Spleen (tissue), 11 donors: ENCODE measurements around the gene TNRC6B. TPM values are rescaled to one million over a fixed set of nuclear protein-coding genes. Genes with fewer than 3 reads are reported as not detected.

Experiments
- DNase-seq: peaks from one replicate; pipeline ENCODE4 v3.0.0-alpha.2; 2020
- H3K27ac ChIP-seq, 8 donors: fragments of 200-600 bp; sonication (generic) in 7 of 8; 1 replicate in 4 of 8; 2 replicates in 4 of 8; pipeline versions ENCODE4 v1.5.0 to v1.8.0; 2016 to 2021; ENCODE audit warnings: inconsistent platforms in 4 of 8, mild to moderate bottlenecking in 4 of 8, moderate library complexity in 1 of 8
- H3K27me3 ChIP-seq, 7 donors: fragments of 200-600 bp; sonication (generic) in 6 of 7; replicated peaks in 1 of 7; 1 replicate in 4 of 7; 2 replicates in 3 of 7; pipeline versions ENCODE4 v1.5.0 to v1.8.0; 2016 to 2021; ENCODE audit warnings: inconsistent platforms in 3 of 7, mild to moderate bottlenecking in 1 of 7
- H3K36me3 ChIP-seq, 6 donors: fragments of 200-600 bp; sonication (generic) in 5 of 6; 1 replicate in 4 of 6; 2 replicates in 2 of 6; pipeline versions ENCODE4 v1.5.0 to v1.8.0; 2016 to 2021; ENCODE audit warnings: inconsistent platforms in 2 of 6
- H3K4me1 ChIP-seq, 6 donors: fragments of 200-600 bp; sonication (generic) in 5 of 6; 1 replicate in 3 of 6; 2 replicates in 3 of 6; pipeline versions ENCODE4 v1.5.0 to v1.8.0; 2016 to 2021; ENCODE audit warnings: inconsistent platforms in 3 of 6
- H3K4me3 ChIP-seq, 8 donors: fragments of 200-600 bp; sonication (generic) in 7 of 8; 1 replicate in 4 of 8; 2 replicates in 4 of 8; pipeline versions ENCODE4 v1.5.0 to v1.8.0; 2016 to 2021; ENCODE audit warnings: inconsistent platforms in 4 of 8, mild to moderate bottlenecking in 4 of 8, moderate library complexity in 2 of 8
- H3K9me3 ChIP-seq, 8 donors: fragments of 200-600 bp; sonication (generic) in 7 of 8; 1 replicate in 4 of 8; 2 replicates in 4 of 8; pipeline versions ENCODE4 v1.5.0 to v1.8.0; 2016 to 2021; ENCODE audit warnings: inconsistent platforms in 4 of 8
- CTCF ChIP-seq, 11 experiments: fragments of 200-600 bp in 7 of 11; fragments of 450-650 bp in 4 of 11; sonication (generic) in 4 of 11; IDR thresholded peaks in 8 of 11; conservative IDR thresholded peaks in 3 of 11; 1 replicate in 7 of 11; 2 replicates in 4 of 11; pipeline versions ENCODE4 v1.4.0 to v1.8.0; 2016 to 2021; ENCODE audit warnings: antibody characterized with exemption in 11 of 11, inconsistent platforms in 4 of 11, mild to moderate bottlenecking in 1 of 11
- POLR2A ChIP-seq, 3 donors: fragments of 450-650 bp; IDR thresholded peaks; one replicate each; pipeline ENCODE4 v1.5.1; 2017; ENCODE audit warnings: antibody characterized with exemption in 3 of 3, mild to moderate bottlenecking in 1 of 3
- POLR2AphosphoS5 ChIP-seq, 3 donors: sonication (generic); formaldehyde crosslinking; IDR thresholded peaks; one replicate each; pipeline ENCODE4 v1.5.1; 2017; ENCODE audit warnings: antibody characterized with exemption in 3 of 3
- WGBS, 5 donors: extraction: QIAGEN DNeasy Blood & Tissue Kit in 3 of 5; methylation state at CpG; one replicate each; pipeline versions ENCODE4 v1.1.5 to v1.1.7; 2013 to 2018; 5-methylcytosine and 5-hydroxymethylcytosine counted together
- intact Hi-C: fragments of 100-400 bp; cut with DNase I; formaldehyde crosslinking; loops from one replicate; pipeline ENCODE4 v1.15.0; 2023; ENCODE audit warnings: low total_unique reads
- polyA plus RNA-seq, 3 donors: library from polyadenylated mRNA; stranded (reverse); fragments of 200-250 nt; gene quantifications; one replicate each; pipeline ENCODE4 v1.2.1, GENCODE V29; 2013
- total RNA-seq, 7 donors: library from RNA; depleted of rRNA in 3 of 7; stranded (reverse); fragments of >200 nt in 3 of 7; fragmentation: NEBNext Ultra II Directional in 4 of 7; extraction: Animal tissue kit (Norgen Biotek cat#: 25700) in 4 of 7; gene quantifications; one replicate each; pipeline versions ENCODE4 v1.1.0 to v1.2.1, GENCODE V29; 2016 to 2021
- donor health status: healthy with polysubstance abuse.
- donor health status: DM: no; HTN: no; CAD: no; lungs with moderate emphysema.
- donor health status: DM: no; HTN: no; CAD: no.
- donor health status: Bipolar disorder and iron deficiency.
- donor health status: healthy.
- donor health status: DM: no; HTN: no; CAD: no.
- donor health status: DM: yes; HTN: yes; CAD: no.

TNRC6B gene
- total and polyA plus RNA-seq, 10 donors = 1.2 to 221 (median 95.3) TPM

GRCh38 chr22:40238425-40239344 is 61.0 kb downstream of the TNRC6B start:
- Histone ChIP-seq H3K27me3 (no peaks in the 10 kb centered on the region), H3K27ac (peak overlapping the region in 4 of 8 donors; percentile 35 to 68 (median 52)), H3K4me1 (peaks cover 11 to 86% (median 78%) of the 10 kb centered on the region in 6 donors), H3K4me3 (peak overlapping the region in 1 of 8 donors; percentile 13), H3K9me3 (no peaks in the 10 kb centered on the region), H3K36me3 (peaks cover 0 to 32% (median 0%) of the 10 kb centered on the region in 6 donors)
- intact Hi-C loops = no loop called here
- DNase-seq = no peak
- 63 to 77% (median 67%) methylated on average over 16 of the region's 16 CpGs for WGBS, 5 donors
- no peak for TF ChIP-seq POLR2AphosphoS5 (IDR thresholded peaks at IDR 0.05)
- no peak for TF ChIP-seq CTCF (IDR thresholded peaks at IDR 0.05 in 8 of 11, conservative IDR thresholded peaks at IDR 0.05 in 3 of 11)
- TF ChIP-seq POLR2A (IDR thresholded peaks at IDR 0.05) = no peak

- WGBS, 5 donors = 63 to 91% (median 80%) methylated on average over 4 of the region's 4 CpGs
- peaks cover 0 to 32% (median 0%) of the 10 kb centered on the region in 6 donors for H3K36me3 ChIP-seq
- H3K9me3 ChIP-seq = no peaks in the 10 kb centered on the region
- DNase-seq = no peak
- H3K27ac ChIP-seq = peak overlapping the region in 5 of 8 donors; percentile 7 to 68 (median 36)
- intact Hi-C loops = no loop called here
- peak overlapping the region in 1 of 8 donors; percentile 13 for H3K4me3 ChIP-seq
- TF ChIP-seq POLR2AphosphoS5 (IDR thresholded peaks at IDR 0.05) (no peak), POLR2A (IDR thresholded peaks at IDR 0.05) (no peak), CTCF (IDR thresholded peaks at IDR 0.05 in 8 of 11, conservative IDR thresholded peaks at IDR 0.05 in 3 of 11) (no peak)
- H3K4me1 ChIP-seq = peaks cover 17 to 92% (median 84%) of the 10 kb centered on the region in 6 donors
- no peaks in the 10 kb centered on the region for H3K27me3 ChIP-seq
Measured at GRCh38 chr22:40239345-40239683, 61.6 kb downstream of the TNRC6B start.

- intact Hi-C loops = no loop called here
- no peaks in the 10 kb centered on the region for H3K9me3 ChIP-seq
- peaks cover 0 to 29% (median 0%) of the 10 kb centered on the region in 6 donors for H3K36me3 ChIP-seq
- 90 to 98% (median 92%) methylated on average over 3 of the region's 3 CpGs for WGBS, 5 donors
- DNase-seq = no peak
- no peaks in the 10 kb centered on the region for H3K27me3 ChIP-seq
- H3K4me3 ChIP-seq = no peak overlapping the region
- no peak for TF ChIP-seq CTCF (IDR thresholded peaks at IDR 0.05 in 8 of 11, conservative IDR thresholded peaks at IDR 0.05 in 3 of 11)
- TF ChIP-seq POLR2AphosphoS5 (IDR thresholded peaks at IDR 0.05) = no peak
- no peak for TF ChIP-seq POLR2A (IDR thresholded peaks at IDR 0.05)
- peak overlapping the region in 5 of 8 donors; percentile 5 to 62 (median 14) for H3K27ac ChIP-seq
- H3K4me1 ChIP-seq = peaks cover 23 to 99% (median 86%) of the 10 kb centered on the region in 6 donors
Measured at GRCh38 chr22:40240160-40240559, 62.4 kb downstream of the TNRC6B start.

- no peak for DNase-seq
- intact Hi-C loops = no loop called here
- TF ChIP-seq CTCF (IDR thresholded peaks at IDR 0.05 in 8 of 11, conservative IDR thresholded peaks at IDR 0.05 in 3 of 11) (no peak), POLR2AphosphoS5 (IDR thresholded peaks at IDR 0.05) (no peak), POLR2A (IDR thresholded peaks at IDR 0.05) (no peak)
- Histone ChIP-seq H3K36me3 (peaks cover 0 to 26% (median 0%) of the 10 kb centered on the region in 6 donors), H3K4me3 (no peak overlapping the region), H3K27me3 (no peaks in the 10 kb centered on the region), H3K9me3 (no peaks in the 10 kb centered on the region), H3K4me1 (peaks cover 23 to 98% (median 83%) of the 10 kb centered on the region in 6 donors), H3K27ac (peak overlapping the region in 5 of 8 donors; percentile 5 to 62 (median 14))
Measured at GRCh38 chr22:40240686-40241085, 63.0 kb downstream of the TNRC6B start.
